ENCODE results near the gene PRR5. TPM values are rescaled to one million over a fixed set of nuclear protein-coding genes. Genes with fewer than 3 reads are reported as not detected.

PRR5 gene
- total and polyA plus RNA-seq, 4 experiments from 2014 or later = 45.1 to 74.0 (median 46.2) TPM

DNA sequence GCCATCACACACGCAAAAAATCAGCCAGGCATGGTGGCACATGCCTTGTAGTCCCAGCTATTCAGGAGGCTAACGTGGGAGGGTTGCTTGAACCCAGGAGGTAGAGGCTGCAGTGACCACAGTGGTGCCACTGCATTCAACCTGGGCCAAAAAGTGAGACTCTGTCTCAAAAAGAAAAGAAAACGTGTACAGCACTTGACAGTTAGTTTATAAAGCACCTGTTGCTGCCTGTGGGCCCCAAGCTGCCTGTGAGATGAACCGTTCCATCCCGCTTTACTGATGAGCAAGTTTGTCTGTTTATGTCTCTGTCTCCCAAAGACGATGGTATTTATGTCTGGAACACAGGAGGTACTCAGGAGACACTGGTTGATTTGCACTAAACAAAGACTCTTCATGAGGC is 1.5 kb upstream of the PRR5 start:
- Histone ChIP-seq H3K27ac (ENCODE audit: low read depth, low read length) (no peak overlapping the region), H3K36me3 (ENCODE audit: insufficient read depth, low read length) (no peaks in the 10 kb centered on the region), H3K27me3 (ENCODE audit: insufficient read depth, low read length) (no peaks in the 10 kb centered on the region), H3K4me3 (ENCODE audit: low read length in 2 of 2) (no peak overlapping the region), H3K4me1 (ENCODE audit: insufficient read depth, low read length) (peaks cover 27% of the 10 kb centered on the region), H3K9me3 (ENCODE audit: control insufficient read depth in 1 of 2, low read length in 2 of 2) (no peaks in the 10 kb centered on the region)
- Mint-ChIP-seq H3K4me1 (peaks cover 6 to 33% (median 21%) of the 10 kb centered on the region in 4 donors), H3K4me3 (peak overlapping the region in 2 of 8 donors; percentile 9 to 32), H3K27ac (peak overlapping the region in 5 of 7 donors; percentile 22 to 84 (median 69)), H3K9me3 (no peaks in the 10 kb centered on the region), H3K27me3 (no peaks in the 10 kb centered on the region), H3K36me3 (peaks cover 0 to 4% of the 10 kb centered on the region in 2 donors)
- CTCF ChIA-PET (ENCODE audit: partially characterized antibody) = interaction anchor here (1.1 to 9.5 kb wide), 2 partner anchors 15 to 33 kb away, joined by 3 to 91 read pairs; no protein-coding TSS in a partner anchor
- no peak for DNase-seq
- POLR2A ChIA-PET (ENCODE audit: partially characterized antibody) = no interaction called here
- intact Hi-C loops (cut with micrococcal nuclease) = loop anchor here (5.0 kb wide), 3 partner anchors 33 to 1513 kb away; partner anchors contain the start of genes SAMM50 and TTLL12

DNA sequence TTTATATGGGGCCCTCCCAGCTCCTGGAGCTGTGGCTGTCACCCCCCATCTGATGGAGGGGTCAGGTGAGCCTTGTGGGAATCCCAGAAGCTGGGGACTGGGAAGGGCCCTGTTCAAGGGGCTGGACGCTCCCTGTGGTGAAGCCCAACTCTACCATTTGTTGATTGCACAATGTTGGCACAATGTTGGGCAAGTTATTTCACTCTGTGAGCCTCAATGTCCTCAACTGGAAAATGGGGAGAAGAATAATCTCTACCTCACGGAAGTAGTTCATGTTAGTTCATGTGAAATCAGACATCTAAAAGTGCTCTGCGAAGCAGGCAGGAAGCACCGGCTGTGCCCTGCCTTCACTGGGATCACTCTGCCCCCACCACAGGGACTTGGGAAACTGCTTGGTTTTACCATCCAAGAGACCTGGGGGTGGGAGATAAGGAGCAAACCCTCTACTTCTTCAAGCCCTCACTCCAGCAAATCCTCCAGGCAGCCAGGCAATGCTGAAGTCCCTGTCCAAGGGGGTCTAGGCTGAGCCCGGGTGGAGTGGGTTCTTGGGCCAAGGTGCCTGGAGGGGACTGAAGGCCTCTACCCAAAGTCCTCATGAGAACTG is 715 bp upstream of the PRR5 start:
- H3K9me3 Mint-ChIP-seq = no peaks in the 10 kb centered on the region
- Histone ChIP-seq H3K27ac (ENCODE audit: low read depth, low read length) (peak overlapping the region; percentile 32), H3K27me3 (ENCODE audit: insufficient read depth, low read length) (no peaks in the 10 kb centered on the region), H3K36me3 (ENCODE audit: insufficient read depth, low read length) (no peaks in the 10 kb centered on the region), H3K9me3 (ENCODE audit: control insufficient read depth in 1 of 2, low read length in 2 of 2) (no peaks in the 10 kb centered on the region), H3K4me3 (ENCODE audit: low read length in 2 of 2) (peak overlapping the region in 1 of 2 donors; percentile 21), H3K4me1 (ENCODE audit: insufficient read depth, low read length) (peaks cover 27% of the 10 kb centered on the region)
- peak overlapping the region; percentile 84 to 95 (median 91) for H3K27ac Mint-ChIP-seq
- peaks cover 0 to 7% of the 10 kb centered on the region in 2 donors for H3K36me3 Mint-ChIP-seq
- CTCF ChIA-PET (ENCODE audit: partially characterized antibody) = interaction anchor here (9.5 kb wide), 1 partner anchor 32 kb away, joined by 91 read pairs; no protein-coding TSS in a partner anchor
- peak overlapping the region; percentile 60 to 87 (median 76) for H3K4me3 Mint-ChIP-seq
- H3K27me3 Mint-ChIP-seq = no peaks in the 10 kb centered on the region
- POLR2A ChIA-PET (ENCODE audit: partially characterized antibody) = interaction anchor here (1.5 kb wide), 1 partner anchor 19 kb away, joined by 5 read pairs; no protein-coding TSS in a partner anchor
- peaks cover 6 to 38% (median 21%) of the 10 kb centered on the region in 4 donors for H3K4me1 Mint-ChIP-seq
- no peak for DNase-seq
- intact Hi-C loops (cut with micrococcal nuclease) = loop anchor here (5.0 kb wide), 3 partner anchors 34 to 1514 kb away; partner anchors contain the start of genes SAMM50 and TTLL12

DNA sequence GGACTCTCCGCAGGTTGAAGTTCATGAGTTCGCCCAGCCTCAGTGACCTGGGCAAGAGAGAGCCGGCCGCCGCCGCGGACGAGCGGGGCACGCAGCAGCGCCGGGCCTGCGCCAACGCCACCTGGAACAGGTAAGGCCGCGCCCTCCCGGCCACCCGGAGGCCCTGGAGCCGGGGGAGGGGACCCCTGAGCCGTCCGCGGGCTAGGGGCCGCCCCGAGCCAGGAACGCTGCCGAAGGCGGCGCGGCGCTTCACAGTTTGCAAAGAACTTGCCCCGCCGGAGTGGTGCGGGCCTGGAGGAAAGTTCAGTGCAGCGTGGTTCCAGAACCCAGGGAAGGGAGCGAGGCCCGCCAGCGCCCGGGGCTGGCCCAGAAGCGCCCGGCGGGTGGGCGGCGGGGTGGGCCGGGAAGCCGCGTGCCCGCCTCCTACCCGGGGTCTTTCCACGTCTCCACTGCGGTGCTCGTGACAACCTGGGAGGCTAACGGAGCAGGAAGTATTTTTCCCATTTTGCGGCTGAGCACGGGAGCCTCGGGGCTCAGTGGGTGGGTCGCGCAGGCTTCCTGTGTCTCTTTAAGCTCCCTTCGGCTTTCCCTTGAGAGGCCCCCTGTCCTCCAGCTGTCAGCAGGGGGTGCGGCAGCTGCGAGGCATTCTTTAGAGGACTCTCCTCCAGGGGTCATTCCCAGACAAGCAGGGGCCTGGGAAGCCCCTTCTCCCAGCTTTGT is 635 bp downstream of the PRR5 start:
- no peaks in the 10 kb centered on the region for H3K9me3 Mint-ChIP-seq
- H3K4me3 Mint-ChIP-seq = peak overlapping the region; percentile 71 to 81 (median 76)
- H3K36me3 ChIP-seq (ENCODE audit: insufficient read depth, low read length) = no peaks in the 10 kb centered on the region
- no peaks in the 10 kb centered on the region for H3K27me3 ChIP-seq (ENCODE audit: insufficient read depth, low read length)
- H3K27ac ChIP-seq (ENCODE audit: low read depth, low read length) = peak overlapping the region; percentile 42
- H3K27me3 Mint-ChIP-seq = no peaks in the 10 kb centered on the region
- peaks cover 22% of the 10 kb centered on the region for H3K4me1 ChIP-seq (ENCODE audit: insufficient read depth, low read length)
- H3K9me3 ChIP-seq (ENCODE audit: control insufficient read depth in 1 of 2, low read length in 2 of 2) = no peaks in the 10 kb centered on the region
- DNase-seq = peak in 1 of 5 donors; percentile 49
- intact Hi-C loops (cut with micrococcal nuclease) = loop anchor here (1.0 to 5.0 kb wide), 4 partner anchors 17 to 1515 kb away; partner anchors contain the start of genes SAMM50 and TTLL12
- H3K36me3 Mint-ChIP-seq = peaks cover 0 to 7% of the 10 kb centered on the region in 2 donors
- H3K4me3 ChIP-seq (ENCODE audit: low read length in 2 of 2) = peak overlapping the region in 1 of 2 donors; percentile 47
- CTCF ChIA-PET (ENCODE audit: partially characterized antibody) = interaction anchor here (0.9 kb wide), 1 partner anchor 18 kb away, joined by 3 read pairs; no protein-coding TSS in a partner anchor
- H3K27ac Mint-ChIP-seq = peak overlapping the region in 2 of 7 donors; percentile 27 to 63
- H3K4me1 Mint-ChIP-seq = peaks cover 6 to 36% (median 20%) of the 10 kb centered on the region in 4 donors
- POLR2A ChIA-PET (ENCODE audit: partially characterized antibody) = interaction anchor here (1.5 kb wide), 1 partner anchor 20 kb away, joined by 5 read pairs; no protein-coding TSS in a partner anchor

DNA sequence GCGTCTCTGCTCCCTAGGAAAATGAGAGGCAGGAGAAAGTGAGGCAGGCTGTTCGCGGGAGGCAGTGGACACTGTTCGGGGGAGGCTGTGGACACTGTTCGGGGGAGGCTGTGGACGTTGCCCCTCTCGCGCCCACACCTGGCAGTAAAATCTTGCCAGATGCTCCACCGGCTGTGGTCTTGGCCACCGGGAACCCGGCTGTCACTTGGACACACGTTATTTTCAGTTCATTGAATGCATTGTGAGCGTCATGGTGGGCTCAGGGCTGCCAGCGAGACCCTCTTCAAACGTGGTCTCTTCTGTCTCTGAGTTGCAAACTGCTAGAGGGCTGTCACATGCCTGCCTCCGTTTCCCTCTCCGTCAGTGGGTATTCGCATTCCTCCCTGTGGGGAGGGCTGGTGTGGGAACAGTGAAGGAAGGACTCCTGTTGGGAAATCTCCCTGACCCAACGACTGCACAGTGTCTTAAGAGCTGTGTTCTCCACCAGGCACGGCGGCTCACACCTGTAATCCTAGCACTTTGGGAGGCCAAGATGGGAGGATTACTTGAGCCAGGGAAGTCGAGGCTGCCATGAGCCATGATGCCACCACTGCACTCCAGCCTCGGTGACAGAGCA is 1.4 kb downstream of the PRR5 start:
- ChIA-PET POLR2A (ENCODE audit: partially characterized antibody) (no interaction called here), CTCF (ENCODE audit: partially characterized antibody) (interaction anchor here (0.9 to 1.5 kb wide), 2 partner anchors 19 to 32 kb away, joined by 3 to 6 read pairs; no protein-coding TSS in a partner anchor)
- Mint-ChIP-seq H3K4me3 (peak overlapping the region; percentile 71 to 81 (median 76)), H3K4me1 (peaks cover 7 to 34% (median 22%) of the 10 kb centered on the region in 4 donors), H3K27me3 (no peaks in the 10 kb centered on the region), H3K9me3 (no peaks in the 10 kb centered on the region), H3K36me3 (peaks cover 0 to 7% of the 10 kb centered on the region in 2 donors), H3K27ac (peak overlapping the region in 2 of 7 donors; percentile 27 to 63)
- no peaks in the 10 kb centered on the region for H3K27me3 ChIP-seq (ENCODE audit: insufficient read depth, low read length)
- peaks cover 20% of the 10 kb centered on the region for H3K4me1 ChIP-seq (ENCODE audit: insufficient read depth, low read length)
- intact Hi-C loops (cut with micrococcal nuclease) = loop anchor here (5.0 kb wide), 3 partner anchors 36 to 1516 kb away; partner anchors contain the start of genes SAMM50 and TTLL12
- no peaks in the 10 kb centered on the region for H3K36me3 ChIP-seq (ENCODE audit: insufficient read depth, low read length)
- DNase-seq = no peak
- H3K4me3 ChIP-seq (ENCODE audit: low read length in 2 of 2) = peak overlapping the region in 1 of 2 donors; percentile 47
- H3K9me3 ChIP-seq (ENCODE audit: control insufficient read depth in 1 of 2, low read length in 2 of 2) = no peaks in the 10 kb centered on the region
- peak overlapping the region; percentile 42 for H3K27ac ChIP-seq (ENCODE audit: low read depth, low read length)

DNA sequence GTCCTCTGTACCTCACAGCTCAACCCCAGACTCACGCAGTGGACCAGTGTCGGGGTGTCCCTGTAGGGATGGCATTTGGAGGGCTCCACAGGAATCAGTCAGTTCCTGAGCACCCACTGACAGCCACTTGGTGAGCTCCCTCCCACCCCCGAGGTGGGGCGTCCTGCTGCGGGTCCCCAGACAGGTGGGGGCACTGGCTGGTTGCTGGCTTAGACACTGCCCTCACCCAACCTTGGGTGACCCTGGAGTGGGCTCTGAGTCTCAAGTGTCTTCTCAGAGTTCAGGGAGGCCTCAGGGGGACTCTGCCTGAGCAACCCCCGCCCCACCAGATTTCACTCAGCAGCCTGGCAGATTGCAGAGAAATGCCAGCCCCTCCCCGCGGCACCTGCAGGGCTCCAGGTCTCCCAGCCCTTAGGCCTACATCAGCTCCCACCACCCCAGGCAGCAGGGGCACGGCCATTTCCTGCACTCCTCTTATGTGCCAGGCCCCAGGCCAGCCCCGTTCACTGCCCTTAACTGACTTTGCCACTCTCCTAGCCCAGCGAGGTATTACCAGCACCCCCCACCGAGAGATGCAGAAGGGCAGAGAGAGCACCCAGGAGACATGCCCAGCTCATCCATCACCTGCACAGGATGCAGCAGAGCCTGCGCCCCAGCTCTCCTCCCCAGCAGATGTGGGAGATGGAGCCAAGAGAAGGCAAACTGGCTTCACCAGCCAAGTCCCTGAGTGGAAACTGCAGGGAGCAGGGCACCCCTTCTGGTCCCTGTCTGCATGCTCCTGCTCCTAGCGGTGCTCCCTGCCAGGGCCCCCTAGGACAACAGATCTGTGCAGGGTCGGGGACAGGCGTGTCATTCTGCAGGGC is 2.4 kb downstream of the PRR5 start:
- no peaks in the 10 kb centered on the region for H3K9me3 Mint-ChIP-seq
- no peak overlapping the region for H3K27ac ChIP-seq (ENCODE audit: low read depth, low read length)
- no peak overlapping the region for H3K4me3 ChIP-seq (ENCODE audit: low read length in 2 of 2)
- H3K27ac Mint-ChIP-seq = no peak overlapping the region
- H3K4me1 Mint-ChIP-seq = peaks cover 9 to 38% (median 23%) of the 10 kb centered on the region in 4 donors
- H3K36me3 ChIP-seq (ENCODE audit: insufficient read depth, low read length) = no peaks in the 10 kb centered on the region
- H3K36me3 Mint-ChIP-seq = peaks cover 0 to 7% of the 10 kb centered on the region in 2 donors
- H3K27me3 Mint-ChIP-seq = no peaks in the 10 kb centered on the region
- ChIA-PET CTCF (ENCODE audit: partially characterized antibody) (interaction anchor here (1.4 to 1.5 kb wide), 2 partner anchors 23 to 31 kb away, joined by 3 to 6 read pairs; no protein-coding TSS in a partner anchor), POLR2A (ENCODE audit: partially characterized antibody) (no interaction called here)
- H3K4me3 Mint-ChIP-seq = peak overlapping the region in 6 of 8 donors; percentile 61 to 81 (median 76)
- H3K27me3 ChIP-seq (ENCODE audit: insufficient read depth, low read length) = no peaks in the 10 kb centered on the region
- no peak for DNase-seq
- intact Hi-C loops (cut with micrococcal nuclease) = loop anchor here (5.0 kb wide), 3 partner anchors 37 to 1517 kb away; partner anchors contain the start of genes SAMM50 and TTLL12
- no peaks in the 10 kb centered on the region for H3K9me3 ChIP-seq (ENCODE audit: control insufficient read depth in 1 of 2, low read length in 2 of 2)
- peaks cover 20% of the 10 kb centered on the region for H3K4me1 ChIP-seq (ENCODE audit: insufficient read depth, low read length)

DNA sequence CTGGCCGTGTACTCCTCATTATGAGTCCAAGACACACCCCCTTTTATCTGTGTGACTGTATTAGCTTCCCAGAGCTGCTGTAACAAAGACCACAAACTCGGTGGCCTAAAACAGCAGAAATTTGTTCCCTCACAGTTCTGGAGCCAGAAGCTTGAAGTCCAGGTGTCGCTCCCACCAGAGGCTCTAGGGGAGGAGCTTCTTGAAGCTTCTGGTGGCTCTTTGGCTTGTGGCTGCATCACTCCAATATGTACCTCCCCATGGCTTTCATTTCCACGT is 3.0 kb downstream of the PRR5 start:
- Histone ChIP-seq H3K4me1 (ENCODE audit: insufficient read depth, low read length) (peaks cover 24% of the 10 kb centered on the region), H3K27ac (ENCODE audit: low read depth, low read length) (no peak overlapping the region), H3K36me3 (ENCODE audit: insufficient read depth, low read length) (no peaks in the 10 kb centered on the region), H3K4me3 (ENCODE audit: low read length in 2 of 2) (no peak overlapping the region), H3K9me3 (ENCODE audit: control insufficient read depth in 1 of 2, low read length in 2 of 2) (no peaks in the 10 kb centered on the region), H3K27me3 (ENCODE audit: insufficient read depth, low read length) (no peaks in the 10 kb centered on the region)
- H3K36me3 Mint-ChIP-seq = peaks cover 0 to 7% of the 10 kb centered on the region in 2 donors
- no peak for DNase-seq
- H3K4me3 Mint-ChIP-seq = peak overlapping the region in 6 of 8 donors; percentile 20 to 61 (median 46)
- ChIA-PET CTCF (ENCODE audit: partially characterized antibody) (interaction anchor here (1.4 to 1.5 kb wide), 2 partner anchors 23 to 30 kb away, joined by 3 to 6 read pairs; no protein-coding TSS in a partner anchor), POLR2A (ENCODE audit: partially characterized antibody) (no interaction called here)
- no peaks in the 10 kb centered on the region for H3K27me3 Mint-ChIP-seq
- no peak overlapping the region for H3K27ac Mint-ChIP-seq
- H3K9me3 Mint-ChIP-seq = no peaks in the 10 kb centered on the region
- H3K4me1 Mint-ChIP-seq = peaks cover 9 to 42% (median 22%) of the 10 kb centered on the region in 4 donors
- intact Hi-C loops (cut with micrococcal nuclease) = no loop called here

Measured in CD4-positive, alpha-beta memory T cell (primary cell).